IPS DF 6.9 (cell line): ENCODE data around the gene MRPL42.
"Not testable (repeated sequence)": the region's sequence is repeated elsewhere in the genome, so short reads cannot be mapped to it uniquely, and the experiment has no call there.

Source experiments
- DNase-seq: peaks from one replicate; pipeline ENCODE4 v3.0.0-alpha.2; 2013; ENCODE audit warnings: low read depth, low spot score
- H3K27ac ChIP-seq: one replicate; pipeline ENCODE4 v1.5.1; 2013; ENCODE audit warnings: low read length, control low read depth
- H3K27me3 ChIP-seq: 2 replicates; pipeline ENCODE4 v1.6.1; 2013; ENCODE audit warnings: mild to moderate bottlenecking, low read length; ENCODE audit not compliant: control insufficient read depth, insufficient read depth
- H3K36me3 ChIP-seq: 2 replicates; pipeline ENCODE4 v1.6.1; 2013; ENCODE audit warnings: low read length; ENCODE audit not compliant: control insufficient read depth, insufficient read depth
- H3K4me1 ChIP-seq: 2 replicates; pipeline ENCODE4 v1.6.1; 2013; ENCODE audit warnings: low read length; ENCODE audit not compliant: control insufficient read depth, insufficient read depth
- H3K4me3 ChIP-seq: 2 replicates; pipeline ENCODE4 v1.5.1; 2013; ENCODE audit warnings: mild to moderate bottlenecking, low read length
- H3K9me3 ChIP-seq: 2 replicates; pipeline ENCODE4 v1.6.1; 2013; ENCODE audit warnings: low read length, inconsistent platforms; ENCODE audit not compliant: control insufficient read depth, insufficient read depth
- WGBS: extraction: QIAGEN DNeasy Blood & Tissue Kit; methylation state at CpG from one replicate; pipeline ENCODE4 v1.1.7; 2013; ENCODE audit warnings: mixed read lengths, missing lambda C conversion rate; ENCODE audit not compliant: insufficient read length, insufficient coverage; 5-methylcytosine and 5-hydroxymethylcytosine counted together

The MRPL42 gene

DNA sequence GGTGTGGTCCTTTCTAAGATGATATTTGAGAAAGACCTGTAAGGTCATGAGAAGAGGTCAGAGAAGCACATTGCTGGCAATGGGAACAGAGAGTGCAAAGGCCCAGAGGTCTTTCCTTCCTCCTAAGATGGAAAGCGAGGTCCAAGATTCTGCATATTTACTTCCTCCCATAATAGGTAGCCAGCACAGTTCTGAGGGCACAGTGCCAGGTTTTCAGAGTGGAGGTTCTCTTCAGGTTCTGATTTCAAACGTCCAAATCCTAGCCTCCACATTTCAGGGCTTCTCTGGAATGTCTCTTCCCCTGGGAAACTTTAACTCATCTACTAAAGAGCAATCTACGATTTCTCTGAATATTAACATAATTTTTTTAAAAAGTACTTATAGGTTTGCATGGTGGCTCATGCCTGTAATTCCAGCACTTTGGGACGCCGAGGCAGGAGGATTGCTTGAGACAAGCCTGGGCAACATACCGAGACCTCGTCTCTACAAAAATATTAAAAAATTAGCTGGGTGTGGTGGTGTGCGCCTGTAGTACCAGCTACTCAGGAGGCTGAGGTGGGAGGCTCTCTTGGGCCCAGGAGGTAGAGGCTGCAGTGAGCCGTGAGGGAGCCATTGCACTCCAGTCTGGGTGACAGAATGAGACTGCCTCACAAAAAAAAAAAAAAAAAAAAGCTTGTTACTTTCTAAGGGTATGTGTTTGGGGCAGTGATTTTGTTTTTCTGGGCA is 526 bp upstream of the MRPL42 start:
- Histone ChIP-seq H3K36me3 (no peaks in the 10 kb centered on the region; the same call in 1 of the 2 replicates), H3K4me1 (no peaks in the 10 kb centered on the region), H3K4me3 (no peak overlapping the region; the same call in 1 of the 2 replicates), H3K9me3 (no peaks in the 10 kb centered on the region), H3K27me3 (no peaks in the 10 kb centered on the region), H3K27ac (no peak overlapping the region)
- DNase-seq, result no peak
- no CpG with 5 or more reads among the region's 9 CpGs for WGBS

- no CpG with 5 or more reads among the region's 7 CpGs for WGBS
- H3K9me3 ChIP-seq, result no peaks in the 10 kb centered on the region
- H3K4me1 ChIP-seq, result no peaks in the 10 kb centered on the region
- DNase-seq, result no peak
- peak overlapping the region; percentile 75 for H3K4me3 ChIP-seq
- H3K36me3 ChIP-seq, result no peaks in the 10 kb centered on the region; the same call in 1 of the 2 replicates
- no peak overlapping the region for H3K27ac ChIP-seq
- no peaks in the 10 kb centered on the region for H3K27me3 ChIP-seq
These were observed 676 bp downstream of the MRPL42 start for GRCh38 chr12:93468008-93468371.

DNA sequence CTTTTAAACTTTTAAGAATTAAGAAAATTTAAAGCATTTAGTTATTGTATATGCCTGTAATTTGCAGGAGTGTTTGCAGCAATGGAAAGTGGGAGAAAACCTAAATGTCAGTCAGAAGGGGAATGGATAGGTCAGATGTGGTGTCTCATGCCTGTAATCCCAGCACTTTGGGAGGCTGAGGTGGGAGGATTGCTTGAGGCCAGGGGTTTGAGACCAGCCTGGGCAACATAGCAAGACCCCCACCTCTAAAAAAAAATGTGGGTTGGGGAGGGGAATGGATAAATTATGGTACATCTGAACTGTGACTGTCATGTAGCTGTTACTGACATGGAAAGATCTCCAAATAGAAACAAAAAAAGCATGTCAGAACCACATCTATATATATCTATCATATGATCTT is 2.1 kb downstream of the MRPL42 start:
- H3K4me3 ChIP-seq, result no peak overlapping the region

GRCh38 chr12:93476555-93476954 is 9.2 kb downstream of the MRPL42 start:
- no peak overlapping the region for H3K27ac ChIP-seq

More for the DNA sequence above, 2.1 kb downstream of the MRPL42 start:
- DNase-seq, result no peak
- no peaks in the 10 kb centered on the region for H3K27me3 ChIP-seq
- H3K9me3 ChIP-seq, result no peaks in the 10 kb centered on the region
- no peaks in the 10 kb centered on the region for H3K4me1 ChIP-seq
- H3K27ac ChIP-seq, result no peak overlapping the region
- peaks cover 4% of the 10 kb centered on the region; the same call in 1 of the 2 replicates for H3K36me3 ChIP-seq

GRCh38 chr12:93482721-93483120 is 15.4 kb downstream of the MRPL42 start:
- H3K36me3 ChIP-seq, result peaks cover 18% of the 10 kb centered on the region; the same call in 1 of the 2 replicates
- H3K27me3 ChIP-seq, result no peaks in the 10 kb centered on the region
- no peak overlapping the region for H3K27ac ChIP-seq
- H3K4me3 ChIP-seq, result no peak overlapping the region
- DNase-seq, result no peak
- no peaks in the 10 kb centered on the region for H3K9me3 ChIP-seq
- no peaks in the 10 kb centered on the region for H3K4me1 ChIP-seq
- no CpG with 5 or more reads among the region's 5 CpGs for WGBS

More at GRCh38 chr12:93476555-93476954, 9.2 kb downstream of the MRPL42 start:
- Histone ChIP-seq H3K36me3 (peaks cover 9% of the 10 kb centered on the region; the same call in 1 of the 2 replicates), H3K4me1 (no peaks in the 10 kb centered on the region), H3K9me3 (no peaks in the 10 kb centered on the region), H3K4me3 (no peak overlapping the region), H3K27me3 (no peaks in the 10 kb centered on the region)
- DNase-seq, result no peak

GRCh38 chr12:93483151-93483807 is 16.0 kb downstream of the MRPL42 start:
- H3K4me3 ChIP-seq, result no peak overlapping the region
- WGBS, result no CpG with 5 or more reads among the region's 4 CpGs
- no peaks in the 10 kb centered on the region for H3K4me1 ChIP-seq
- H3K27me3 ChIP-seq, result no peaks in the 10 kb centered on the region
- no peaks in the 10 kb centered on the region for H3K9me3 ChIP-seq
- H3K36me3 ChIP-seq, result peaks cover 16% of the 10 kb centered on the region; the same call in 1 of the 2 replicates
- DNase-seq, result no peak
- H3K27ac ChIP-seq, result no peak overlapping the region

- DNase-seq, result no peak
- H3K36me3 ChIP-seq, result peaks cover 16% of the 10 kb centered on the region; the same call in 1 of the 2 replicates
- no peak overlapping the region for H3K4me3 ChIP-seq
- WGBS, result no CpG with 5 or more reads among the region's 8 CpGs
- H3K4me1 ChIP-seq, result no peaks in the 10 kb centered on the region
- no peak overlapping the region for H3K27ac ChIP-seq
- no peaks in the 10 kb centered on the region for H3K9me3 ChIP-seq
- no peaks in the 10 kb centered on the region for H3K27me3 ChIP-seq
These were observed 17.1 kb downstream of the MRPL42 start for GRCh38 chr12:93484315-93484981.

DNA sequence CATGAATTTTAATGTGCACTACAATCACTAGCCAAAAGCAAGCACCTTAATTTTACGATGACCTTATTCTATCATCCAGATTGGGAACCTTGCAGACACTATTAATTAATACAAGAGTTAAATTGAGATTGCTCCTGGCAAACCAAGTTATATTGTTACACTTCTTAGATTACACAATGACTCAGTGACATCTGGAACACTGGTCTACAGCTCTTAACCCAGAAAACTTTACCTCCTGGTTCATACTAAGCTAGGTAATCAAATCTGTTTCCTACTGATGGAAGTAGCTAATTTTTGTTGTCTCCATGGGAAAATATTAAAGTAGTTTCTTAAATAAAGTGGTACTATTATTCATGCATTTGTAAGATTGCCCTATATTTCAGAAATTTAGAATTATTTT is 25.5 kb downstream of the MRPL42 start:
- not testable (repeated sequence) for H3K36me3 ChIP-seq, H3K27ac ChIP-seq, H3K9me3 ChIP-seq, H3K4me3 ChIP-seq, H3K27me3 ChIP-seq, H3K4me1 ChIP-seq, DNase-seq
- WGBS, result no CpG with 5 or more reads among the region's 1 CpG

DNA sequence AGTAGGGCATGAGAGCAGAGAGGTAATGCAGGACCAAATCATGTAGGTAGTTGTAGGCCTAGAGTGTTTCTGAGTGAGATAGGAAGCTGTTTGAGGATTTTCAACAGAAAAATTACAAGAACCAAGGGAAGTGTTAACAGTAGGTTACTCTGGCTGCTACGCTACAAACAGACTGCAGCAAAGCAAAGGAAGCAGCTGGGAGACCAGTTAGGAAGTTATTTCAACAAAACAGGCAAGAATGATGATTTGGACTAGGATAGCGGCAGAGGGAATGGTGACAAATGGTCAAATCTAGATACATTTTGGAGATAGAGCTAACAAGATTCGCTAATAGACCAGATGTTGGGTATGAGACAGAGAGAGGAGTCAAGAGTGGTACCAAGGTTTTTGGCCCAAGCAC is 26.8 kb downstream of the MRPL42 start:
- H3K27me3 ChIP-seq, result no peaks in the 10 kb centered on the region
- H3K27ac ChIP-seq, result no peak overlapping the region
- DNase-seq, result no peak
- H3K4me3 ChIP-seq, result no peak overlapping the region
- WGBS, result no CpG with 5 or more reads among the region's 3 CpGs
- H3K36me3 ChIP-seq, result no peaks in the 10 kb centered on the region; the same call in 1 of the 2 replicates
- H3K4me1 ChIP-seq, result no peaks in the 10 kb centered on the region
- H3K9me3 ChIP-seq, result no peaks in the 10 kb centered on the region

GRCh38 chr12:93497456-93497855 is 30.1 kb downstream of the MRPL42 start:
- WGBS, result no CpG with 5 or more reads among the region's 1 CpG
- no peaks in the 10 kb centered on the region; the same call in 1 of the 2 replicates for H3K36me3 ChIP-seq
- no peaks in the 10 kb centered on the region for H3K4me1 ChIP-seq

More at GRCh38 chr12:93497456-93497855, 30.1 kb downstream of the MRPL42 start:
- Histone ChIP-seq H3K9me3 (no peaks in the 10 kb centered on the region), H3K4me3 (no peak overlapping the region), H3K27ac (no peak overlapping the region), H3K27me3 (no peaks in the 10 kb centered on the region)
- no peak for DNase-seq
